HepG2 (cell line): ENCODE data around the gene REM2. TPM values are rescaled to one million over a fixed set of nuclear protein-coding genes. Genes with fewer than 3 reads are reported as not detected.

ENCODE experiments used
- ARID2 ChIP-seq: sonication (generic); formaldehyde crosslinking; IDR thresholded peaks from 2 replicates; pipeline ENCODE4 v1.8.1; 2022; ENCODE audit warnings: mild to moderate bottlenecking, missing genetic modification reagents, borderline replicate concordance
- ATF7 ChIP-seq, 2 experiments: fragments of 450-650 bp in 1 of 2; sonication (generic) in 1 of 2; formaldehyde crosslinking in 1 of 2; IDR thresholded peaks; 2 replicates each; pipeline versions ENCODE4 v1.4.0 to v1.6.1; 2016 to 2020; ENCODE audit warnings: antibody characterized with exemption in 1 of 2, mild to moderate bottlenecking in 1 of 2, missing genetic modification reagents in 1 of 2
- CHCHD3 ChIP-seq: sonication (generic); formaldehyde crosslinking; IDR thresholded peaks from 2 replicates; pipeline ENCODE4 v1.8.0; 2022; ENCODE audit warnings: mild to moderate bottlenecking, missing genetic modification reagents, moderate library complexity
- FLYWCH1 ChIP-seq: sonication (generic); formaldehyde crosslinking; IDR thresholded peaks from 2 replicates; pipeline ENCODE4 v1.8.1; 2023; ENCODE audit warnings: mild to moderate bottlenecking, missing genetic modification reagents
- HES4 ChIP-seq: sonication (generic); formaldehyde crosslinking; IDR thresholded peaks from 2 replicates; pipeline ENCODE4 v1.9.0; 2021; ENCODE audit warnings: mild to moderate bottlenecking, missing genetic modification reagents, borderline replicate concordance
- MLLT10 ChIP-seq: sonication (generic); formaldehyde crosslinking; IDR thresholded peaks from 2 replicates; pipeline ENCODE4 v1.4.0; 2020; ENCODE audit warnings: missing genetic modification reagents
- NCOA2 ChIP-seq: sonication (generic); formaldehyde crosslinking; IDR thresholded peaks from 2 replicates; pipeline ENCODE4 v1.8.0; 2022; ENCODE audit warnings: inconsistent platforms
- RAD51 ChIP-seq: fragments of 450-650 bp; IDR thresholded peaks from 2 replicates; pipeline ENCODE4 v1.6.1; 2016; ENCODE audit warnings: borderline replicate concordance
- RFXAP ChIP-seq: sonication (generic); formaldehyde crosslinking; IDR thresholded peaks from 2 replicates; pipeline ENCODE4 v1.4.0; 2020; ENCODE audit warnings: missing genetic modification reagents, borderline replicate concordance
- SP5 ChIP-seq: IDR thresholded peaks from 2 replicates; pipeline ENCODE4 v1.6.1; 2016; ENCODE audit warnings: low read depth, borderline replicate concordance
- TRIM24 ChIP-seq: sonication (generic); formaldehyde crosslinking; IDR thresholded peaks from 2 replicates; pipeline ENCODE4 v1.8.0; 2022; ENCODE audit warnings: mild to moderate bottlenecking, missing genetic modification reagents
- YEATS4 ChIP-seq: sonication (generic); formaldehyde crosslinking; IDR thresholded peaks from 2 replicates; pipeline ENCODE4 v1.4.0; 2020; ENCODE audit warnings: missing genetic modification reagents, borderline replicate concordance
- ZMYM4 ChIP-seq: sonication (generic); formaldehyde crosslinking; IDR thresholded peaks from 2 replicates; pipeline ENCODE4 v1.8.1; 2023; ENCODE audit warnings: mild to moderate bottlenecking, missing genetic modification reagents
- ZNF337 ChIP-seq: sonication (generic); formaldehyde crosslinking; IDR thresholded peaks from 2 replicates; pipeline ENCODE4 v1.5.1; 2020; ENCODE audit warnings: missing genetic modification reagents, low read depth, mild to moderate bottlenecking, borderline replicate concordance
- ZNF343 ChIP-seq: sonication (generic); formaldehyde crosslinking; IDR thresholded peaks from 2 replicates; pipeline ENCODE4 v1.4.0; 2020; ENCODE audit warnings: mild to moderate bottlenecking, missing genetic modification reagents
- ZNF556 ChIP-seq: sonication (generic); formaldehyde crosslinking; IDR thresholded peaks from 2 replicates; pipeline ENCODE4 v1.4.0; 2020; ENCODE audit warnings: mild to moderate bottlenecking, missing genetic modification reagents, borderline replicate concordance
- ZNF570 ChIP-seq: sonication (generic); formaldehyde crosslinking; IDR thresholded peaks from 2 replicates; pipeline ENCODE4 v1.4.0; 2020; ENCODE audit warnings: mild to moderate bottlenecking, missing genetic modification reagents, borderline replicate concordance
- ZNF678 ChIP-seq: sonication (generic); formaldehyde crosslinking; IDR thresholded peaks from 2 replicates; pipeline ENCODE4 v1.4.0; 2020; ENCODE audit warnings: mild to moderate bottlenecking, missing genetic modification reagents
- ZNF766 ChIP-seq: sonication (generic); formaldehyde crosslinking; IDR thresholded peaks from 2 replicates; pipeline ENCODE4 v1.5.0; 2020; ENCODE audit warnings: missing genetic modification reagents, borderline replicate concordance
- ZNF850 ChIP-seq: sonication (generic); formaldehyde crosslinking; conservative IDR thresholded peaks from 2 replicates; pipeline ENCODE4 v1.9.0; 2021; ENCODE audit warnings: mild to moderate bottlenecking, missing genetic modification reagents
- ZSCAN29 ChIP-seq: sonication (generic); formaldehyde crosslinking; conservative IDR thresholded peaks from 2 replicates; pipeline ENCODE4 v1.4.0; 2020; ENCODE audit warnings: mild to moderate bottlenecking, missing genetic modification reagents
- polyA plus RNA-seq, 8 experiments: library from polyadenylated mRNA; depleted of rRNA in 3 of 8; stranded (reverse) in 7 of 8; unstranded in 1 of 8; fragments of >200 nt; fragmentation: Illumina TruSeq in 4 of 8; extraction: Trizol in 4 of 8; gene quantifications; 2 replicates each; pipeline versions ENCODE4 v1.2.1 to v1.2.3, GENCODE V29; 2011 to 2016; ENCODE audit warnings: low read depth in 4 of 8, missing spikeins in 1 of 8, mixed read lengths in 1 of 8; ENCODE audit not compliant: insufficient read depth in 1 of 8
- total RNA-seq, 5 experiments: library from RNA; depleted of rRNA; stranded (reverse); fragments of >200 nt; fragmentation: Illumina TruSeq; extraction: Trizol; gene quantifications; 2 replicates each; pipeline ENCODE4 v1.2.3, GENCODE V29; 2016; ENCODE audit warnings: low read depth in 1 of 5
- TF ChIP-seq, protein P1 (sequence below): sonication (generic); formaldehyde crosslinking; IDR thresholded peaks from 2 replicates; pipeline ENCODE4 v1.9.0; 2021; ENCODE audit warnings: missing genetic modification reagents, mild to moderate bottlenecking, borderline replicate concordance
- TF ChIP-seq, protein P2 (sequence below): sonication (generic); formaldehyde crosslinking; IDR thresholded peaks from 2 replicates; pipeline ENCODE4 v1.4.0; 2020; ENCODE audit warnings: missing genetic modification reagents
- TF ChIP-seq, protein P3 (sequence below): sonication (generic); formaldehyde crosslinking; IDR thresholded peaks from 2 replicates; pipeline ENCODE4 v1.4.0; 2020; ENCODE audit warnings: missing genetic modification reagents
- TF ChIP-seq, protein P4 (sequence below): sonication (generic); formaldehyde crosslinking; IDR thresholded peaks from 2 replicates; pipeline ENCODE4 v1.4.0; 2020; ENCODE audit warnings: missing genetic modification reagents

REM2 gene
- total and polyA plus RNA-seq, 2 of the 13 experiments (the other 11 are each of a cell fraction or from before 2014, with no cell fraction given): 0.20 TPM; not detected in 1

DNA sequence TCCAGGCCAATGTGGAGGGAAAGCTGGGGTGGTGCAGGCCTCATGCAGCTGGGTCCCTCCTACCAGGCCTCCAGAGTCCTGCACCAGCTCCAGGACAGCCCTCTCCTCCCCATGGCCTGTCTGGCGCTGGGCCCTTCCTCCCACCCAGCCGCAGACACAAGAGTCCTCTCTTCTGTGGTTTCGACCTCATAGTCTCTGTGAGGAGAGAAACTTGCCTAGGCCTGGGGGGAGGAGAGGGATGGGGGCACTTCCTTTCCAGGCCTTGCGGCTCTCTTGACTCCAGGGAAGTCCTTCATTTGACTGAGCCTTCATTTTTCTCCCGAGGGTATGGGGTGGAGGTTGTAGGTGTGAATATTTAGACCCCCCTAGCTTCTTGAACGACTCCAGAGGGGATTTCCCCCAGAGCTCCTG, 44.4 kb upstream of the REM2 start (continued):
- TF ChIP-seq MLLT10 (CRISPR knock-in tag): no peak
- 0 out of 2 replicates have a peak, but pooled peaks have one; percentile 31 for TF ChIP-seq ZNF766
- no peak for TF ChIP-seq ZNF570 (CRISPR knock-in tag)
- no peak for TF ChIP-seq ATF7 (IDR thresholded peaks at IDR 0.05)
- TF ChIP-seq ATF7 (CRISPR knock-in tag; IDR thresholded peaks at IDR 0.05): 0 out of 2 replicates have a peak, but pooled peaks have one; percentile 27
- no peak for TF ChIP-seq ARID2 (CRISPR knock-in tag)
- 0 out of 2 replicates have a peak, but pooled peaks have one; percentile 9 for TF ChIP-seq HES4 (CRISPR knock-in tag)
- no peak for TF ChIP-seq ZNF850
- TF ChIP-seq TRIM24 (CRISPR knock-in tag): no peak
- peak; percentile 66; the same call in 1 of the 2 replicates for TF ChIP-seq ZNF556 (CRISPR knock-in tag)
- TF ChIP-seq RFXAP (CRISPR knock-in tag): no peak
- 0 out of 2 replicates have a peak, but pooled peaks have one; percentile 69 for TF ChIP-seq ZSCAN29 (CRISPR knock-in tag)
- TF ChIP-seq, protein P1, sequence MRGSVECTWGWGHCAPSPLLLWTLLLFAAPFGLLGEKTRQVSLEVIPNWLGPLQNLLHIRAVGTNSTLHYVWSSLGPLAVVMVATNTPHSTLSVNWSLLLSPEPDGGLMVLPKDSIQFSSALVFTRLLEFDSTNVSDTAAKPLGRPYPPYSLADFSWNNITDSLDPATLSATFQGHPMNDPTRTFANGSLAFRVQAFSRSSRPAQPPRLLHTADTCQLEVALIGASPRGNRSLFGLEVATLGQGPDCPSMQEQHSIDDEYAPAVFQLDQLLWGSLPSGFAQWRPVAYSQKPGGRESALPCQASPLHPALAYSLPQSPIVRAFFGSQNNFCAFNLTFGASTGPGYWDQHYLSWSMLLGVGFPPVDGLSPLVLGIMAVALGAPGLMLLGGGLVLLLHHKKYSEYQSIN (CRISPR knock-in tag): no peak
- TF ChIP-seq RAD51: no peak
- 0 out of 2 replicates have a peak, but pooled peaks have one; percentile 23 for TF ChIP-seq ZNF343 (CRISPR knock-in tag)
- no peak for TF ChIP-seq FLYWCH1 (CRISPR knock-in tag)
- no peak for TF ChIP-seq ZNF337 (CRISPR knock-in tag)
- 0 out of 2 replicates have a peak, but pooled peaks have one; percentile 48 for TF ChIP-seq ZNF678 (CRISPR knock-in tag)
- no peak for TF ChIP-seq NCOA2 (CRISPR knock-in tag)
- TF ChIP-seq YEATS4 (CRISPR knock-in tag): no peak
- TF ChIP-seq SP5 (CRISPR knock-in tag): no peak
- TF ChIP-seq, protein P2, sequence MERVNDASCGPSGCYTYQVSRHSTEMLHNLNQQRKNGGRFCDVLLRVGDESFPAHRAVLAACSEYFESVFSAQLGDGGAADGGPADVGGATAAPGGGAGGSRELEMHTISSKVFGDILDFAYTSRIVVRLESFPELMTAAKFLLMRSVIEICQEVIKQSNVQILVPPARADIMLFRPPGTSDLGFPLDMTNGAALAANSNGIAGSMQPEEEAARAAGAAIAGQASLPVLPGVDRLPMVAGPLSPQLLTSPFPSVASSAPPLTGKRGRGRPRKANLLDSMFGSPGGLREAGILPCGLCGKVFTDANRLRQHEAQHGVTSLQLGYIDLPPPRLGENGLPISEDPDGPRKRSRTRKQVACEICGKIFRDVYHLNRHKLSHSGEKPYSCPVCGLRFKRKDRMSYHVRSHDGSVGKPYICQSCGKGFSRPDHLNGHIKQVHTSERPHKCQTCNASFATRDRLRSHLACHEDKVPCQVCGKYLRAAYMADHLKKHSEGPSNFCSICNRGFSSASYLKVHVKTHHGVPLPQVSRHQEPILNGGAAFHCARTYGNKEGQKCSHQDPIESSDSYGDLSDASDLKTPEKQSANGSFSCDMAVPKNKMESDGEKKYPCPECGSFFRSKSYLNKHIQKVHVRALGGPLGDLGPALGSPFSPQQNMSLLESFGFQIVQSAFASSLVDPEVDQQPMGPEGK (CRISPR knock-in tag): peak; percentile 21; the same call in 1 of the 2 replicates
- no peak for TF ChIP-seq CHCHD3 (CRISPR knock-in tag)
- TF ChIP-seq, protein P3, sequence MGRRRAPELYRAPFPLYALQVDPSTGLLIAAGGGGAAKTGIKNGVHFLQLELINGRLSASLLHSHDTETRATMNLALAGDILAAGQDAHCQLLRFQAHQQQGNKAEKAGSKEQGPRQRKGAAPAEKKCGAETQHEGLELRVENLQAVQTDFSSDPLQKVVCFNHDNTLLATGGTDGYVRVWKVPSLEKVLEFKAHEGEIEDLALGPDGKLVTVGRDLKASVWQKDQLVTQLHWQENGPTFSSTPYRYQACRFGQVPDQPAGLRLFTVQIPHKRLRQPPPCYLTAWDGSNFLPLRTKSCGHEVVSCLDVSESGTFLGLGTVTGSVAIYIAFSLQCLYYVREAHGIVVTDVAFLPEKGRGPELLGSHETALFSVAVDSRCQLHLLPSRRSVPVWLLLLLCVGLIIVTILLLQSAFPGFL (CRISPR knock-in tag): no peak
- TF ChIP-seq, protein P4, sequence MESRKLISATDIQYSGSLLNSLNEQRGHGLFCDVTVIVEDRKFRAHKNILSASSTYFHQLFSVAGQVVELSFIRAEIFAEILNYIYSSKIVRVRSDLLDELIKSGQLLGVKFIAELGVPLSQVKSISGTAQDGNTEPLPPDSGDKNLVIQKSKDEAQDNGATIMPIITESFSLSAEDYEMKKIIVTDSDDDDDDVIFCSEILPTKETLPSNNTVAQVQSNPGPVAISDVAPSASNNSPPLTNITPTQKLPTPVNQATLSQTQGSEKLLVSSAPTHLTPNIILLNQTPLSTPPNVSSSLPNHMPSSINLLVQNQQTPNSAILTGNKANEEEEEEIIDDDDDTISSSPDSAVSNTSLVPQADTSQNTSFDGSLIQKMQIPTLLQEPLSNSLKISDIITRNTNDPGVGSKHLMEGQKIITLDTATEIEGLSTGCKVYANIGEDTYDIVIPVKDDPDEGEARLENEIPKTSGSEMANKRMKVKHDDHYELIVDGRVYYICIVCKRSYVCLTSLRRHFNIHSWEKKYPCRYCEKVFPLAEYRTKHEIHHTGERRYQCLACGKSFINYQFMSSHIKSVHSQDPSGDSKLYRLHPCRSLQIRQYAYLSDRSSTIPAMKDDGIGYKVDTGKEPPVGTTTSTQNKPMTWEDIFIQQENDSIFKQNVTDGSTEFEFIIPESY (CRISPR knock-in tag): peak; percentile 13; the same call in 1 of the 2 replicates
- TF ChIP-seq ZMYM4 (CRISPR knock-in tag): no peak
